GM18873 (cell line): ENCODE measurements around the gene ERC1.

Experiments used
- ATAC-seq: cut with Tn5 transposase; IDR thresholded peaks from one replicate; pipeline ENCODE4 v1.9.1; 2021; ENCODE audit warnings: mild to moderate bottlenecking, moderate library complexity, moderate number of reproducible peaks; ENCODE audit not compliant: unreplicated experiment, low FRiP score

The ERC1 gene

DNA sequence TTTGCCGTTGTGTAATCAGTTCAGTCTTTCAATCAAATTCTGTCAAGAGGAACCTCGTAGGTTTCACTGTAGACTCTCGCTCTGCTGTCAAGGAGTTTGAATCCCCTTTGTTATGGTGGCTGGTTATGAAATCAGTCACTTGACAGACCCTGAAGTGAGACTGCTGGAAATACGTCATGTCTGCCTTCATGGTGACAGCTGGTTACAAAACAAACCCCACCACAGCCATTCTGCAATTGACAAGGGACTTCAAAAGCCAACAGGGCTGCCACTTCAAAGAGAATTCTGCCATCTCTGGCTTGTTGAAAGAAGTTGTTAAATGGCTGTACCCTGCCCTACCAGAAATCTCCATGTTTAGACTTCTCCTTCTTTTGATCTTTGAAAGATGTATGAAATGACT is 286.9 kb downstream of the ERC1 start:
- no peak for ATAC-seq

DNA sequence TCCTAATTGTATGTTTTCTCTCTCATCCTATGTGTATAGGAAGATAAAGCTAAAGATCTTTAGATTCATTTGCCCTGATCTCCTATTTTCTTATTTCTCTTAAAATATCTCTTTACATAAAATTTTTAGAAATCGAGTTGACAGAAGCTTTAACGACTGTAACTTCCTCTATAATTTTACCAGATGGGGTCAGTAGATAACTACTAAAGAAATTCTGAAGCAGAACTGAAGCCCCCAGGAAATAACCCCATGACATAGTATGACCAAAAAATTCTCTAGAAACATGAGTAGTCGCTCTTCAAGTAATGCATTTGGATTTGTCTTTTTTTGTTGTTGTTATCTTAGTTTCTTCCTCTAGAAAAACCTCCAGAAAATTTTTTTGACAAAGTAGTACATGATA is 288.0 kb downstream of the ERC1 start:
- ATAC-seq, result no peak

DNA sequence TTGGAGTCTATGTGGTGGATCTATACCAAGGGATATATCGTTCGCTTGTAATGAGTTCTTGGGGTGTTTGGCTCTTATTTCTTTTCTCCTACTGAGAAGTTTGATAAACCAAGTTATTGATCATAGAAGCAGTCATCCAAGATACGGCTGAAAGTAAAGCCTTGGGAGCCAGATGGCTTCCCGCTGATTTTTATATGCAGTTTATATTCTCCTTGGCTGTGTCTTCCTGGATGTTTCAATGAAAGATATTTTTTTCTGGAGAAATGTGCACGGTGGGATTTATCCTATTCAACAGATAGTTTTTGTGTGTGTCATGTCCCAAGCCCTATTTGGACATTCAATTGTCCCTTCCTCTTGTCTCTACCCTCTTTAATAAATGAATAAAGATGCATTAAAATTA is 289.0 kb downstream of the ERC1 start:
- ATAC-seq, result no peak

GRCh38 chr12:1281683-1282366 is 290.8 kb downstream of the ERC1 start:
- ATAC-seq, result no peak

- ATAC-seq, result no peak
These were observed 291.8 kb downstream of the ERC1 start for GRCh38 chr12:1282670-1283315.

GRCh38 chr12:1283316-1283715 is 292.3 kb downstream of the ERC1 start:
- ATAC-seq, result no peak

DNA sequence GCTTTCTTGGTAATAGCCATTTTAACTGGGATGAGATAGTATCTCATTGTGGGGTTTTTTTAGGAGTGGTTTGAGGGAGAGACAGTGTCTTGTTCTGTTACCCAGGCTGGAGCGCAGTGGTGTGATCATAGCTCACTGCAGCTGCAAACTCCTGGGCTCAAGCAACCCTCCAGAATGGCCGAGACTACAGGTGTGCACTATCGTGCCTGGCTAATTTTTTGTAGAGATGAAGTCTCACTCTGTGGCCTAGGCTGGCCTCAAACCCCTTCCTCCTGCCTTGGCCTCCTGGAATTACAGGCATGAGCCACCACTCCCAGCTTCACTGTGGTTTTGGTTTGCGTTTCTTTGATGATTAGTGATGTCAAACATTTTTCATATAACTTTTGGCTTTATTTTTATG is 293.6 kb downstream of the ERC1 start:
- no peak for ATAC-seq

DNA sequence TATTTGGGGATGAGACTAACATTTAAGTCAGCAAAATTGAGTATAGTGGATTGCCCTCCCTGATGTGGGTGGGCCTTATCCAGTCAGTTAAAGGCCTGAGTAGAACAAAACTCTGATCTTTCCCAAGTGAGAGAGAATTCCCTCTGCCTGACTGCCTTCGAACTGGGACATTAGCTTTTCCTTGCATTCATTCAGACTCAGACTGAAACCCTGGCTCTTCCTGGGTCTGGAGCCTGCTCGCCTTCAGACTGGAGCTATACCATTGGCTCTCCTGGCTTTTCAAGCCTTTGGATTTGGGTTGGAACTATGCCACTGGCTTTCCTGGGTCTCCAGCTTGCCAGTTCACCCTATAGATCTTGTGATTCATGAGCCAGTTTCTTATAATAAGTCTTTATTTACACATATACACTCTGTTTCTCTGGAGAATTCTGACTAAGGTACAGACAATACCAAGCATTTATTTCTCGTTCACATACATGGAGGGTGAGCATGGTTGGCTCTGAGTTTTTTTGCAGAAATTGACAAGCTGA is 296.5 kb downstream of the ERC1 start:
- no peak for ATAC-seq

DNA sequence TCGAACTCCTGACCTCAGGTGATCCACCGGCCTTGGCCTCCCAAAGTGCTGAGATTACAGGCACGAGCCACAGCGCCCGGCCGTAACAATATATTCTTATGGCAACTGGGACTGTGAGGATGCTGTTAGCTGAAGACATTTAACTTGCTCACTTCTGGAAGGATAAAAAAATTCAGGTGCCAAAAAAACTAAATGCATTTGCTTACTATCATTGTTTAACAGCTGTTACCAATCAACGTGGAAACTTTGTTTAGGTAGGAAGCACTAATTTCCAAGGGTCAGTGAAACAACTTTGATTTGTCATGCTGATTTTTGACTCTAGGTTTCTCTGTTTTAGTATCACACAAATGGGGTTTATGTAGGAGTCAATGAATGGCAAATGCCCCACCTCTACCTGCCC is 297.3 kb downstream of the ERC1 start:
- ATAC-seq, result no peak

- ATAC-seq, result no peak
These were observed 298.5 kb downstream of the ERC1 start for GRCh38 chr12:1289371-1290155.

DNA sequence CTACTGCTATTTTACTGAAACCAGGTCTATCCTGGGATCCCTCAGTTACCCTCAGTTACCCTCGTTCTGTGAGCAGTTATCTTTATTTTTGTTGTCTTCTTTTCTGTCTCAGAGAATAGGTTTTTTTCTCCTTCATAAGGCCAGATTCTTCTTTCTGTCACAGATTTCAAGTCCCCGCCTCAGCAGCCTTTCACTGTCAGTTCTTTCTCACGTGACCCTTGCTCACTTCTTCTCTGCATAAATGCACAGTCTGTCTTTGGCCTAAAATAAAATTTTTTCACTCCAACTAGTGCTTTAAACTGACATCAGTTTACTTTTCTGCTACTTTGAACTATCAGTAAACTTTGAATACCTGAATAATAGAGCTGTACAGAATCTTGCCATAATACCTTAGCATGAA is 299.7 kb downstream of the ERC1 start:
- no peak for ATAC-seq

GRCh38 chr12:1291601-1292332 is 300.7 kb downstream of the ERC1 start:
- no peak for ATAC-seq

- ATAC-seq, result no peak
These were observed 302.9 kb downstream of the ERC1 start for GRCh38 chr12:1293901-1294300.

GRCh38 chr12:1297206-1297605 is 306.2 kb downstream of the ERC1 start:
- ATAC-seq, result no peak

DNA sequence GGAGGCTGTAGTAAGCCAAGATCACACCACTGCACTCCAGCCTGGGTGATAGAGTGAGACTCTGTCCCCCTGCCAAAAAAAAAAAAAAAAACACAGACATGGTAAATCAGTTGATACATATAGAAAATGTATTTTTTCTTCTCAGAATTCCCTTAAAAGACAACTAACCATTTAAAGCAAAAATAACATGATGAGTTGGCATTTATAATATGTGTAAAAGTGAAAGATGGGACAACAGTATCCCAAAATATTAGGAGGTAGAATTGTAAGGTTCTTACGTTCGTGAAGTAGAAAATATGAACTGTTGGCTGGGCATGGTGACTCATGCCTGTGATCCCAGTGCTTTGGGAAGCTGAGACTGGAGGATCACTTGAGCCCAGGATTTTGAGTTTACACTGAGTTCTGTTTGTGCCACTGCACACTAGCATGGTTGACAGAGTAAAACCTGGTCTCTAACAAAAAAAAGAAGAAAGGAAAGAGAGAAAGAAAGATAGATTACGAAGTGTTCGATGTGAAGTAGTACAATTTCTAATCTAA is 306.7 kb downstream of the ERC1 start:
- no peak for ATAC-seq

- no peak for ATAC-seq
These were observed 309.4 kb downstream of the ERC1 start for GRCh38 chr12:1300460-1300859.

GRCh38 chr12:1302201-1302870 is 311.3 kb downstream of the ERC1 start:
- ATAC-seq, result no peak

- ATAC-seq, result no peak
These were observed 314.0 kb downstream of the ERC1 start for GRCh38 chr12:1305063-1305434.

GRCh38 chr12:1305791-1306500 is 314.9 kb downstream of the ERC1 start:
- no peak for ATAC-seq
